Neural cell (in vitro differentiated cells): ENCODE data around the gene CAMK2N2. TPM values are rescaled to one million over a fixed set of nuclear protein-coding genes. Genes with fewer than 3 reads are reported as not detected.

Source experiments
- H2AFZ ChIP-seq: fragments of 200-600, 300-800 bp; sonication (generic), shearing (Covaris generic); 2 replicates; pipeline ENCODE4 v1.6.0; 2014; ENCODE audit warnings: low read depth, mild to moderate bottlenecking, antibody characterized with exemption, low read length, moderate library complexity
- H3F3A ChIP-seq: fragments of 200-600 bp; shearing (Covaris generic); 2 replicates; pipeline ENCODE4 v1.6.1; 2016; ENCODE audit warnings: mild to moderate bottlenecking, moderate library complexity, mixed read lengths, antibody characterized with exemption, low read length; ENCODE audit not compliant: insufficient read depth, poor library complexity, severe bottlenecking
- H3K27ac ChIP-seq: fragments of 200-600, 300-800 bp; sonication (generic), shearing (Covaris generic); 2 replicates; pipeline ENCODE4 v1.5.1; 2014; ENCODE audit warnings: mild to moderate bottlenecking, low read length, moderate library complexity
- H3K27me3 ChIP-seq: fragments of 300-800, 200-600 bp; sonication (generic), shearing (Covaris generic); 2 replicates; pipeline ENCODE4 v1.6.0; 2014; ENCODE audit warnings: mild to moderate bottlenecking, low read depth, low read length, moderate library complexity; ENCODE audit not compliant: insufficient read depth
- H3K36me3 ChIP-seq: fragments of 300-800, 200-600 bp; sonication (generic), shearing (Covaris generic); 2 replicates; pipeline ENCODE4 v1.5.1; 2014; ENCODE audit warnings: mild to moderate bottlenecking, antibody characterized with exemption, low read length, moderate library complexity; ENCODE audit not compliant: insufficient read depth
- H3K4me2 ChIP-seq: fragments of 300-800, 200-600 bp; sonication (generic), shearing (Covaris generic); 2 replicates; pipeline ENCODE4 v1.6.0; 2014; ENCODE audit warnings: mild to moderate bottlenecking, low read length
- H3K4me3 ChIP-seq: fragments of 300-800, 200-600 bp; sonication (generic), shearing (Covaris generic); 2 replicates; pipeline ENCODE4 v1.5.1; 2014; ENCODE audit warnings: mild to moderate bottlenecking, low read length, moderate library complexity
- H3K79me2 ChIP-seq: fragments of 200-600 bp; shearing (Covaris generic); replicated peaks from 2 replicates; pipeline ENCODE4 v1.6.0; 2014; ENCODE audit warnings: mild to moderate bottlenecking, low read length, moderate library complexity; ENCODE audit not compliant: insufficient read depth
- H3K9ac ChIP-seq: fragments of 300-800, 200-600 bp; sonication (generic), shearing (Covaris generic); 2 replicates; pipeline ENCODE4 v1.6.1; 2016; ENCODE audit warnings: mild to moderate bottlenecking, low read length, mixed read lengths
- H3K9me2 ChIP-seq: fragments of 200-600 bp; shearing (Covaris generic); 2 replicates; pipeline ENCODE4 v1.6.1; 2016; ENCODE audit warnings: mild to moderate bottlenecking, low read length, mixed read lengths; ENCODE audit not compliant: insufficient read depth
- H3K9me3 ChIP-seq: fragments of 200-600, 300-800 bp; sonication (generic), shearing (Covaris generic); 2 replicates; pipeline ENCODE4 v1.6.1; 2016; ENCODE audit warnings: mild to moderate bottlenecking, mixed run types, low read length, moderate library complexity, mixed read lengths
- H4K20me1 ChIP-seq: fragments of 200-600 bp; shearing (Covaris generic); 2 replicates; pipeline ENCODE4 v1.6.1; 2016; ENCODE audit warnings: mild to moderate bottlenecking, mixed run types; ENCODE audit not compliant: insufficient read depth
- EP300 ChIP-seq: fragments of 450-650 bp; conservative IDR thresholded peaks from 2 replicates; pipeline ENCODE4 v1.6.1; 2014; ENCODE audit warnings: antibody characterized with exemption, mild to moderate bottlenecking, moderate library complexity; ENCODE audit not compliant: poor library complexity, severe bottlenecking
- MXI1 ChIP-seq: fragments of 450-650 bp; conservative IDR thresholded peaks from 2 replicates; pipeline ENCODE4 v1.6.1; 2014; ENCODE audit warnings: antibody characterized with exemption, mild to moderate bottlenecking; ENCODE audit not compliant: poor library complexity, severe bottlenecking
- RAD21 ChIP-seq: fragments of 450-650 bp; conservative IDR thresholded peaks from 2 replicates; pipeline ENCODE4 v1.6.1; 2014; ENCODE audit warnings: antibody characterized with exemption, mild to moderate bottlenecking, moderate library complexity
- SMC3 ChIP-seq: fragments of 450-650 bp; conservative IDR thresholded peaks from 2 replicates; pipeline ENCODE4 v1.6.1; 2014; ENCODE audit warnings: antibody characterized with exemption, mild to moderate bottlenecking, moderate library complexity; ENCODE audit not compliant: poor library complexity
- TAF1 ChIP-seq: IDR thresholded peaks from 2 replicates; pipeline ENCODE4 v1.6.1; 2012; ENCODE audit warnings: low read depth
- polyA plus RNA-seq: library from polyadenylated mRNA; depleted of rRNA; stranded (reverse); fragments of >200 nt; gene quantifications from 2 replicates; pipeline ENCODE4 v1.2.3, GENCODE V29; 2014
- TF ChIP-seq, protein P1 (sequence below): IDR thresholded peaks from 2 replicates; pipeline ENCODE4 v1.6.1; 2012; ENCODE audit warnings: borderline replicate concordance
- TF ChIP-seq, protein P2 (sequence below): fragments of 450-650 bp; IDR thresholded peaks from 2 replicates; pipeline ENCODE4 v1.5.1; 2014; ENCODE audit warnings: antibody characterized with exemption, mild to moderate bottlenecking, moderate library complexity; ENCODE audit not compliant: poor library complexity, severe bottlenecking

CAMK2N2 gene
- polyA plus RNA-seq, 1 donor from 2014 or later = 2.8 TPM

DNA sequence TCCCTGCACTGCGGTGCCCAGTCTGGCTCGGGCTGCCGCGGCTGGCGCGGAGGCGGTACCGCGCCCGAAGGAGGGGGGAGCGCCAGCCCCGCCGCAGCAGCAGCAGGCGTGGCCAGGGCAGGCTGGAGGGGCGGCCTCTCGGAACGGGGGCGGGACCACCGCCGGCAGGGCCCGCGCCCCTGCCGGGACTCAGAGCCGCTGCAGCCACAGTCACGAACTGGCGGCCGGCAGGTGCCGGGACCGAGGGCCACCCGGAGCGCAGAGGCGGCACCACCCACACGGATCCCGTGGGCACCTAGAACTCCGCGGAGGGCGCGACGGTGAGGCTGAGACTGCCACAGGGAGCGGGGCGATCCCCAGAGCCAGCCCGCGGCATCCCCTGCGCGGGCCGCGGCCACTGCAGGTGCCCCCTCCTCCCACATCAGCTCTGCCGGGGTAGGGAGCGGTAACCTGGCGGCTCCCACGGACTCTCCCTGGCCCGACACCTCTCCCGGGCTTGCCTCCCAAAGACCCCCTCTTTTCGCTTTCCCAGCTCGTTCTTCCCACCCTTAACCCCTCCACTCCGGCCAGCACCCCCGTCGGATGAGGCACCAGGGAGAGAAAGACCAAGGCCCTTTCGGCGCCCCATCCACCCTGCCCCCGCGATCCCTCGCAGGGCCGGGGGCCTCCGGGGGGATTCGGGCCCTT, 31.8 kb downstream of the CAMK2N2 start, which contains the start of gene VWA5B2:
Gene VWA5B2, plus strand, starts transcription at position 192 of the 687 bp plus-strand sequence. CDS start 944 bp downstream, outside the sequence.
- no peak within 1 kb of the TSS for H2AFZ ChIP-seq
- H3F3A ChIP-seq = no peaks in the 10 kb centered on the region
- no peaks in the 10 kb centered on the region for H3K9me2 ChIP-seq
- TF ChIP-seq, protein P1, sequence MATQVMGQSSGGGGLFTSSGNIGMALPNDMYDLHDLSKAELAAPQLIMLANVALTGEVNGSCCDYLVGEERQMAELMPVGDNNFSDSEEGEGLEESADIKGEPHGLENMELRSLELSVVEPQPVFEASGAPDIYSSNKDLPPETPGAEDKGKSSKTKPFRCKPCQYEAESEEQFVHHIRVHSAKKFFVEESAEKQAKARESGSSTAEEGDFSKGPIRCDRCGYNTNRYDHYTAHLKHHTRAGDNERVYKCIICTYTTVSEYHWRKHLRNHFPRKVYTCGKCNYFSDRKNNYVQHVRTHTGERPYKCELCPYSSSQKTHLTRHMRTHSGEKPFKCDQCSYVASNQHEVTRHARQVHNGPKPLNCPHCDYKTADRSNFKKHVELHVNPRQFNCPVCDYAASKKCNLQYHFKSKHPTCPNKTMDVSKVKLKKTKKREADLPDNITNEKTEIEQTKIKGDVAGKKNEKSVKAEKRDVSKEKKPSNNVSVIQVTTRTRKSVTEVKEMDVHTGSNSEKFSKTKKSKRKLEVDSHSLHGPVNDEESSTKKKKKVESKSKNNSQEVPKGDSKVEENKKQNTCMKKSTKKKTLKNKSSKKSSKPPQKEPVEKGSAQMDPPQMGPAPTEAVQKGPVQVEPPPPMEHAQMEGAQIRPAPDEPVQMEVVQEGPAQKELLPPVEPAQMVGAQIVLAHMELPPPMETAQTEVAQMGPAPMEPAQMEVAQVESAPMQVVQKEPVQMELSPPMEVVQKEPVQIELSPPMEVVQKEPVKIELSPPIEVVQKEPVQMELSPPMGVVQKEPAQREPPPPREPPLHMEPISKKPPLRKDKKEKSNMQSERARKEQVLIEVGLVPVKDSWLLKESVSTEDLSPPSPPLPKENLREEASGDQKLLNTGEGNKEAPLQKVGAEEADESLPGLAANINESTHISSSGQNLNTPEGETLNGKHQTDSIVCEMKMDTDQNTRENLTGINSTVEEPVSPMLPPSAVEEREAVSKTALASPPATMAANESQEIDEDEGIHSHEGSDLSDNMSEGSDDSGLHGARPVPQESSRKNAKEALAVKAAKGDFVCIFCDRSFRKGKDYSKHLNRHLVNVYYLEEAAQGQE = no peak
- TF ChIP-seq, protein P2, sequence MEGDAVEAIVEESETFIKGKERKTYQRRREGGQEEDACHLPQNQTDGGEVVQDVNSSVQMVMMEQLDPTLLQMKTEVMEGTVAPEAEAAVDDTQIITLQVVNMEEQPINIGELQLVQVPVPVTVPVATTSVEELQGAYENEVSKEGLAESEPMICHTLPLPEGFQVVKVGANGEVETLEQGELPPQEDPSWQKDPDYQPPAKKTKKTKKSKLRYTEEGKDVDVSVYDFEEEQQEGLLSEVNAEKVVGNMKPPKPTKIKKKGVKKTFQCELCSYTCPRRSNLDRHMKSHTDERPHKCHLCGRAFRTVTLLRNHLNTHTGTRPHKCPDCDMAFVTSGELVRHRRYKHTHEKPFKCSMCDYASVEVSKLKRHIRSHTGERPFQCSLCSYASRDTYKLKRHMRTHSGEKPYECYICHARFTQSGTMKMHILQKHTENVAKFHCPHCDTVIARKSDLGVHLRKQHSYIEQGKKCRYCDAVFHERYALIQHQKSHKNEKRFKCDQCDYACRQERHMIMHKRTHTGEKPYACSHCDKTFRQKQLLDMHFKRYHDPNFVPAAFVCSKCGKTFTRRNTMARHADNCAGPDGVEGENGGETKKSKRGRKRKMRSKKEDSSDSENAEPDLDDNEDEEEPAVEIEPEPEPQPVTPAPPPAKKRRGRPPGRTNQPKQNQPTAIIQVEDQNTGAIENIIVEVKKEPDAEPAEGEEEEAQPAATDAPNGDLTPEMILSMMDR = peak; percentile 55
- peak; percentile 32 for TF ChIP-seq MXI1
- H3K9ac ChIP-seq = peak within 1 kb of the TSS; percentile 44
- no peaks in the 10 kb centered on the region for H4K20me1 ChIP-seq
- H3K9me3 ChIP-seq = no peaks in the 10 kb centered on the region
- peak within 1 kb of the TSS; percentile 51 for H3K4me2 ChIP-seq
- no peaks in the 10 kb centered on the region for H3K79me2 ChIP-seq
- H3K27ac ChIP-seq = no peak within 1 kb of the TSS
- H3K36me3 ChIP-seq = no peaks in the 10 kb centered on the region
- peaks cover 74% of the 10 kb centered on the region for H3K27me3 ChIP-seq
- peak within 1 kb of the TSS; percentile 76 for H3K4me3 ChIP-seq

DNA sequence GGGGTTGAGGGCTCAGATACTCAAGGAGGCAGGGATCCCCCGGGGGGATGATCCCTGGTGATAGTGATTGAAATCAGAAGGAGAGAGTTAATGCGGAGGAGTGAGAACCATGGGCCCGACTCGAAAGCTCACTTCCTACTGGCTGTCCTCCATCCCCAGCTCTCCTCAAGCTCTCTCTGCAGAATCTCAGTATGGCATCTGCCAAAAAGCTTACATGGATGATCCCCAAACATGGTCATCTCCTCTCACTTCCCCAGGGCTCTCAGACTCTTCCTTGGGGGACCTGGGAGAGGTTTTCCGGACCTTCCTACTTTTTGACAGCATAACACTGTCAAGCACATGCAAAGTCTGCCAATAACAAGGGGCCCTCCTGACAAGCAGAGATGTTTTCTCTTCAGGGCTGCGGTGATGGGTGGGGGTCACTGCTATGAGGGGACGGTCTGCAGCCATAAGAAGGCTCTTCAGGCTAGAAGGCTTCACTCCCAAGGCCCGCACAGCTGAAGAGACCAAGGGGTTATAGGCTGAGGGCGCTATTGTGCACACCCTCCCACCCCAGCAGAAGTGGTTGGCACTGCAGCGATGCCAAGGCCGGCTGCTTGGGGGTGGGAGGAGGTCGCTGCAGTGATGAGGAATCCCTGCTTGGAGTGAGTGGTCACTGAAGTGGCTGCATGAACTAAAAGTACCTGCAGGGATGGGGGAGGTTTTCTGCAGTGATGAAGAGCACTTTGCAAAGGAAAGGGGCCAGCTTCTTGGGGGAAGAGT, 32.8 kb downstream of the CAMK2N2 start:
- no peak overlapping the region for H3K27ac ChIP-seq
- no peak overlapping the region for H2AFZ ChIP-seq
- no peaks in the 10 kb centered on the region for H3K9me3 ChIP-seq
- H3K36me3 ChIP-seq = no peaks in the 10 kb centered on the region
- peaks cover 68% of the 10 kb centered on the region for H3K27me3 ChIP-seq
- H3K79me2 ChIP-seq = no peaks in the 10 kb centered on the region
- no peaks in the 10 kb centered on the region for H3K9me2 ChIP-seq
- no peak overlapping the region for H3K9ac ChIP-seq
- TF ChIP-seq, protein P1 = no peak
- TF ChIP-seq TAF1 = no peak
- no peak for TF ChIP-seq RAD21
- TF ChIP-seq EP300 = no peak
- TF ChIP-seq SMC3 = no peak
- TF ChIP-seq, protein P2 = no peak
- H3K4me3 ChIP-seq = peak overlapping the region; percentile 76
- no peaks in the 10 kb centered on the region for H4K20me1 ChIP-seq
- H3F3A ChIP-seq = no peaks in the 10 kb centered on the region
- H3K4me2 ChIP-seq = no peak overlapping the region
